A549 (cell line): ENCODE measurements around the gene FAS. TPM values are rescaled to one million over a fixed set of nuclear protein-coding genes. Genes with fewer than 3 reads are reported as not detected.

Source experiments
- ATAC-seq, 2 experiments: fragments of 200-7000 bp in 1 of 2; fragments of >200 bp in 1 of 2; cut with Nextera tagmentation in 1 of 2; cut with Tn5 transposase in 1 of 2; 3 replicates each; pipeline versions ENCODE4 v1.8.0 to v1.9.1; 2018 to 2020; ENCODE audit warnings: mild to moderate bottlenecking in 1 of 2, moderate library complexity in 1 of 2
- CTCF ChIA-PET: fragments of 300-600 bp; sonication (Branson Sonifier 250); formaldehyde crosslinking; extraction: SDS; loops from one replicate; lab custom pipeline; 2021; ENCODE audit warnings: antibody characterized with exemption, inconsistent platforms; lab: Yijun Ruan, JAX
- POLR2A ChIA-PET: fragments of 350-600 bp; formaldehyde crosslinking; extraction: SDS; loops from one replicate; lab custom pipeline; 2021; ENCODE audit warnings: antibody characterized with exemption, inconsistent platforms; lab: Yijun Ruan, JAX
- DNase-seq, 2 experiments: peaks; one replicate each; pipeline versions ENCODE4 v3.0.0 to v3.0.0-alpha.2; 2011 to 2016; ENCODE audit warnings: low read depth in 1 of 2, low spot score in 1 of 2
- FAIRE-seq: peaks from 2 replicates; lab custom pipeline; 2011; peaks lifted over from hg19 to GRCh38; lab: Jason Lieb, UNC
- H3K27ac ChIP-seq, 2 experiments: fragments of >200 bp; sonication (Bioruptor Twin); formaldehyde crosslinking; 3 replicates each; pipeline ENCODE4 v1.5.1; 2016 to 2017
- H3K4me1 ChIP-seq: fragments of >200 bp; sonication (Bioruptor Twin); formaldehyde crosslinking; 3 replicates; pipeline ENCODE4 v1.6.1; 2016
- H3K4me2 ChIP-seq: fragments of >200 bp; sonication (Bioruptor Twin); formaldehyde crosslinking; 3 replicates; pipeline ENCODE4 v1.6.1; 2016
- H3K4me3 ChIP-seq: fragments of >200 bp; sonication (Bioruptor Twin); formaldehyde crosslinking; 3 replicates; pipeline ENCODE4 v1.5.1; 2016
- H3K9me3 ChIP-seq: fragments of >200 bp; sonication (Bioruptor Twin); formaldehyde crosslinking; 3 replicates; pipeline ENCODE4 v1.6.1; 2016
- BCL3 ChIP-seq: fragments of >200 bp; sonication (Bioruptor Twin); formaldehyde crosslinking; IDR thresholded peaks from 3 replicates; pipeline ENCODE4 v1.6.1; 2016
- CBX2 ChIP-seq: fragments of 200-600 bp; sonication (generic); IDR thresholded peaks from 2 replicates; pipeline ENCODE4 v1.6.1; 2016; ENCODE audit warnings: low read depth, mild to moderate bottlenecking, borderline replicate concordance
- CHD2 ChIP-seq: fragments of 150-350 bp; IDR thresholded peaks from 2 replicates; pipeline ENCODE4 v1.6.1; 2014; ENCODE audit warnings: low read length; ENCODE audit not compliant: partially characterized antibody
- CTCF ChIP-seq: fragments of >200 bp; sonication (Bioruptor Twin); formaldehyde crosslinking; IDR thresholded peaks from 3 replicates; pipeline ENCODE4 v1.5.1; 2016
- EHF ChIP-seq: fragments of 250-450 bp; sonication (Bioruptor Pico); IDR thresholded peaks from 2 replicates; pipeline ENCODE4 v1.5.0; 2020; ENCODE audit warnings: mild to moderate bottlenecking
- EHMT2 ChIP-seq: fragments of 200-600 bp; sonication (generic); IDR thresholded peaks from 2 replicates; pipeline ENCODE4 v1.6.1; 2016; ENCODE audit warnings: antibody characterized with exemption, low read depth, mild to moderate bottlenecking, moderate library complexity
- FOXS1 ChIP-seq: fragments of 250-450 bp; sonication (Bioruptor Pico); IDR thresholded peaks from 2 replicates; pipeline ENCODE4 v1.5.0; 2020; ENCODE audit warnings: mild to moderate bottlenecking, moderate library complexity
- GATA3 ChIP-seq: IDR thresholded peaks from 2 replicates; pipeline ENCODE4 v1.6.1; 2012; ENCODE audit warnings: borderline replicate concordance
- KDM1A ChIP-seq: fragments of 200-600 bp; sonication (generic); IDR thresholded peaks from 2 replicates; pipeline ENCODE4 v1.6.1; 2016; ENCODE audit warnings: low read depth, mild to moderate bottlenecking
- MAX ChIP-seq: IDR thresholded peaks from 2 replicates; pipeline ENCODE4 v1.6.1; 2012
- MAZ ChIP-seq: fragments of 150-350 bp; IDR thresholded peaks from 2 replicates; pipeline ENCODE4 v1.6.1; 2014; ENCODE audit warnings: antibody characterized with exemption, low read depth, low read length, borderline replicate concordance
- NR3C1 ChIP-seq: fragments of >200 bp; sonication (Bioruptor Twin); formaldehyde crosslinking; IDR thresholded peaks from 3 replicates; pipeline ENCODE4 v1.6.1; 2017
- POLR2AphosphoS2 ChIP-seq: conservative IDR thresholded peaks from 2 replicates; pipeline ENCODE4 v1.6.1; 2012; ENCODE audit warnings: low read length, improper control_type of control experiment, inconsistent platforms
- RAD21 ChIP-seq, 2 experiments: fragments of >200 bp in 1 of 2; sonication (Bioruptor Twin) in 1 of 2; formaldehyde crosslinking in 1 of 2; IDR thresholded peaks in 1 of 2; conservative IDR thresholded peaks in 1 of 2; 2 replicates in 1 of 2; 3 replicates in 1 of 2; pipeline ENCODE4 v1.6.1; 2012 to 2018; ENCODE audit warnings: inconsistent platforms in 1 of 2
- REST ChIP-seq: fragments of 200-600 bp; sonication (generic); IDR thresholded peaks from 2 replicates; pipeline ENCODE4 v1.6.1; 2016; ENCODE audit warnings: antibody characterized with exemption, mild to moderate bottlenecking, moderate library complexity
- RNF2 ChIP-seq: fragments of 200-600 bp; sonication (generic); IDR thresholded peaks from 2 replicates; pipeline ENCODE4 v1.6.1; 2016; ENCODE audit warnings: low read depth, mild to moderate bottlenecking, antibody characterized with exemption, moderate library complexity, borderline replicate concordance
- SMC3 ChIP-seq: fragments of >200 bp; sonication (Bioruptor Twin); formaldehyde crosslinking; IDR thresholded peaks from 3 replicates; pipeline ENCODE4 v1.6.1; 2018; ENCODE audit warnings: inconsistent platforms
- TFCP2L1 ChIP-seq: fragments of 250-450 bp; sonication (Bioruptor Pico); IDR thresholded peaks from 2 replicates; pipeline ENCODE4 v1.5.0; 2021; ENCODE audit warnings: mild to moderate bottlenecking
- ZFP36 ChIP-seq: fragments of 450-650 bp; IDR thresholded peaks from 2 replicates; pipeline ENCODE4 v1.6.1; 2014; ENCODE audit warnings: borderline replicate concordance; ENCODE audit not compliant: partially characterized antibody
- WGBS: methylation state at CpG from one replicate; pipeline ENCODE4 v1.1.6; 2017; ENCODE audit errors: missing lambda C conversion rate; 5-methylcytosine and 5-hydroxymethylcytosine counted together
- polyA plus RNA-seq, 4 experiments: library from polyadenylated mRNA; depleted of rRNA in 3 of 4; stranded (reverse); fragments of >200 nt; fragmentation: RNase III in 1 of 4; extraction: RNeasy Plus Mini Kit Qiagen cat#74134 plus additional on column Dnase treatment in 1 of 4; gene quantifications; 2 replicates in 3 of 4; 3 replicates in 1 of 4; pipeline ENCODE4 v1.2.3, GENCODE V29; 2011 to 2017

The FAS gene
- polyA plus RNA-seq, 2 of the 4 experiments (the other 2 are of a cell fraction), result 21.0 to 29.5 TPM

- DNase-seq, result peak; percentile 35 to 75
- H3K4me3 ChIP-seq, result no peak overlapping the region
- POLR2A ChIA-PET, result no interaction called here
- H3K4me2 ChIP-seq, result peak overlapping the region; percentile 65
- peak; percentile 70 to 85 for ATAC-seq
- H3K27ac ChIP-seq, result no peak overlapping the region
- TF ChIP-seq TFCP2L1, result no peak
- TF ChIP-seq CHD2, result no peak
- peak; percentile 88 for TF ChIP-seq SMC3
- 0 out of 2 replicates have a peak, but pooled peaks have one; percentile 13 for TF ChIP-seq MAX
- no peak for TF ChIP-seq FOXS1 (CRISPR knock-in tag)
- TF ChIP-seq RAD21 (conservative IDR thresholded peaks at IDR 0.05 in 1 of 2, IDR thresholded peaks at IDR 0.05 in 1 of 2), result peak; percentile 91
- peak; percentile 89 for TF ChIP-seq CTCF
- no peak for TF ChIP-seq GATA3
- no peak for TF ChIP-seq KDM1A
- TF ChIP-seq CBX2, result no peak
- no peak for TF ChIP-seq ZFP36
- no peak for TF ChIP-seq BCL3
- TF ChIP-seq NR3C1, result no peak
- TF ChIP-seq POLR2AphosphoS2, result no peak
- WGBS, result 31% methylated on average over 8 of the region's 8 CpGs
- peaks cover 23% of the 10 kb centered on the region for H3K4me1 ChIP-seq
- FAIRE-seq, result peak; percentile 28
- H3K9me3 ChIP-seq, result no peaks in the 10 kb centered on the region
- CTCF ChIA-PET, result interaction anchor here (0.6 to 4.4 kb wide), 43 partner anchors 8 to 373 kb away, joined by 3 to 90 read pairs (median 5); partner anchors contain the start of gene CH25H
These were observed 39.3 kb downstream of the FAS start for GRCh38 chr10:89029785-89030437.

- H3K4me3 ChIP-seq, result no peak overlapping the region
- 89% methylated on average over 2 of the region's 2 CpGs for WGBS
- no peak for ATAC-seq
- no peak for DNase-seq
- CTCF ChIA-PET, result interaction anchor here (0.8 to 4.4 kb wide), 26 partner anchors 11 to 195 kb away, joined by 3 to 90 read pairs (median 8); partner anchors contain the start of gene CH25H
- POLR2A ChIA-PET, result no interaction called here
- no peak for TF ChIP-seq ZFP36
- no peak for TF ChIP-seq SMC3
- TF ChIP-seq MAZ, result no peak
- no peak for TF ChIP-seq KDM1A
- no peak for TF ChIP-seq RNF2
- no peak for TF ChIP-seq EHMT2
- TF ChIP-seq EHF (CRISPR knock-in tag), result no peak
- TF ChIP-seq REST, result no peak
- H3K9me3 ChIP-seq, result no peaks in the 10 kb centered on the region
- H3K4me2 ChIP-seq, result no peak overlapping the region
- peaks cover 23% of the 10 kb centered on the region for H3K4me1 ChIP-seq
- H3K27ac ChIP-seq, result peak overlapping the region in 1 of 2 experiments; percentile 32; a peak in 3 of 6 replicates
- no peak for FAIRE-seq
These were observed 40.2 kb downstream of the FAS start for GRCh38 chr10:89030791-89031190.
